Measurements from ENCODE around the gene KCTD10. TPM values are rescaled to one million over a fixed set of nuclear protein-coding genes. Genes with fewer than 3 reads are reported as not detected.

Gene KCTD10
- total RNA-seq, result 57.2 to 80.4 TPM (median 73.4 TPM) in 3 replicates
- long read RNA-seq, full-length matches to known transcripts, result 102 of 150 reads
- long read RNA-seq, partial matches to known transcripts, result 2 of 150 reads
- long read RNA-seq, other reads (novel, unspliced or antisense), result 46 of 150 reads

DNA sequence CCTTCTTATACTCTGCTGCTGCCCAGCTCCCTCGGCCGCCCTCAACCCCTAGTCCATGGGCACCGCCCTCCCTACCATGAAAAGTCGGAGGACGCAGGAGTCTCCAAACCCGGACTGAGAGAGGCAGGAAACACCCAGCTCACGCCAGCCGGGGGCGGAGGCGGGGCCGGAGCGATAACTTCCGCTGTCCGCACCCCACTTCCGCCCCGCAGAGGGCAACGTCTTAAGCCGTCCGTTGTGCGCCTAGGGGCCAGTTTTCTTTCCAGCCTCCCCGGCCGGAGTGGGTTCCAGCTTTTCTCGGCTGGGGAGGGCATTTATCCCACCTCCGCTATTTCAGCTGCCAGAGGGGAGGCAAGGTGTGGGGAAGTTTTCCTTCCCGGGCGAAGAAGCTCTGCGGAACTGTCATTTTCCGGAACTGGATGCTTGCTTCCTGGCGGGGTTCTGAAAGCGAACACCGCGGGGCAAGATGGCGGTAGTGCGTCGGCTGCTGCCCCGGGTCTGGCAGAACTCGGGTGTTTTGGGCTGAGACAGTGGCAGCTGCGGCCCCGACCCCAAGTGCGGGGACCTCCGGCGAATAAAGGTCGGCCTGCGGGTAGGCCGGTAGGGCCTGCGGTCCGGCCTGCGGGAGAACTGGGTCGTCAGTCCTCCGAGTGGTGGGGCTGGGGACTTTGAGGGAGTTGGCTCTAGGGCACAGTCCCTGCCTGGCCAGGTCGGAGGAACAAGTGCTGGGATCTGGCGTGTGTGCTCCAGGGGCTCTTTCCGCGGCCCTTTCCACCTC is at the start of gene KCTD10, which contains the start of gene UBE3B:
Gene KCTD10 (minus strand): TSS at position 116 of the 778 bp plus-strand sequence. CDS start 38 bp downstream, at position 78.
Gene UBE3B (plus strand): TSS at position 450 of the 778 bp plus-strand sequence. CDS start 5,918 bp downstream, outside the sequence.
- Mint-ChIP-seq H3K4me1 (ENCODE audit: low read depth) (peaks cover 49% of the 10 kb centered on the region), H3K36me3 (ENCODE audit: low read depth) (no peaks in the 10 kb centered on the region), H3K4me3 (ENCODE audit: unreplicated experiment) (peak within 1 kb of the TSS; percentile 89), H3K27me3 (ENCODE audit: low read depth) (no peaks in the 10 kb centered on the region), H3K9me3 (ENCODE audit: low read depth) (no peaks in the 10 kb centered on the region), H3K27ac (ENCODE audit: unreplicated experiment) (peak within 1 kb of the TSS; percentile 99)
- peak; percentile 95 for DNase-seq (ENCODE audit: low spot score)
- TF ChIP-seq, protein P1, sequence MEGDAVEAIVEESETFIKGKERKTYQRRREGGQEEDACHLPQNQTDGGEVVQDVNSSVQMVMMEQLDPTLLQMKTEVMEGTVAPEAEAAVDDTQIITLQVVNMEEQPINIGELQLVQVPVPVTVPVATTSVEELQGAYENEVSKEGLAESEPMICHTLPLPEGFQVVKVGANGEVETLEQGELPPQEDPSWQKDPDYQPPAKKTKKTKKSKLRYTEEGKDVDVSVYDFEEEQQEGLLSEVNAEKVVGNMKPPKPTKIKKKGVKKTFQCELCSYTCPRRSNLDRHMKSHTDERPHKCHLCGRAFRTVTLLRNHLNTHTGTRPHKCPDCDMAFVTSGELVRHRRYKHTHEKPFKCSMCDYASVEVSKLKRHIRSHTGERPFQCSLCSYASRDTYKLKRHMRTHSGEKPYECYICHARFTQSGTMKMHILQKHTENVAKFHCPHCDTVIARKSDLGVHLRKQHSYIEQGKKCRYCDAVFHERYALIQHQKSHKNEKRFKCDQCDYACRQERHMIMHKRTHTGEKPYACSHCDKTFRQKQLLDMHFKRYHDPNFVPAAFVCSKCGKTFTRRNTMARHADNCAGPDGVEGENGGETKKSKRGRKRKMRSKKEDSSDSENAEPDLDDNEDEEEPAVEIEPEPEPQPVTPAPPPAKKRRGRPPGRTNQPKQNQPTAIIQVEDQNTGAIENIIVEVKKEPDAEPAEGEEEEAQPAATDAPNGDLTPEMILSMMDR (IDR thresholded peaks at IDR 0.05), result peak; percentile 10

DNA sequence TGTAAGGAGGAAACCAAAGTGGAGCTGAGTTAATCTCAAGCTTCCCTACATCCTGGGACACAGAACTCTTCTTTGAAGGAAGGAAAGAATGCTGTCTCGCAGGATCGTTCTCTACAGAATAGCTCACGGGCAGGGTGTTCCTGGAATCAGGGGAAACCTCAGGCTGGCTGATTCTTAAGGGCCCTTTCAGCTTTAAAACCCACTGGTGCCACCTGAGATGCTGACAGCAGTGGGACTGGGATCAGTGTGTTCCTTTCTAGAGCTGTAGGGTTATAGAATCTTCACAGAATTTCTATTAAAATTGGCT is 48.1 kb upstream of the KCTD10 start:
- Mint-ChIP-seq H3K27ac (ENCODE audit: unreplicated experiment) (no peak overlapping the region), H3K9me3 (ENCODE audit: low read depth) (no peaks in the 10 kb centered on the region), H3K27me3 (ENCODE audit: low read depth) (no peaks in the 10 kb centered on the region), H3K4me3 (ENCODE audit: unreplicated experiment) (no peak overlapping the region), H3K4me1 (ENCODE audit: low read depth) (no peaks in the 10 kb centered on the region), H3K36me3 (ENCODE audit: low read depth) (peaks cover 31% of the 10 kb centered on the region)
- DNase-seq (ENCODE audit: low spot score), result no peak
- TF ChIP-seq, protein P1 (IDR thresholded peaks at IDR 0.05), result no peak

- no peak overlapping the region for H3K27ac Mint-ChIP-seq (ENCODE audit: unreplicated experiment)
- peaks cover 1% of the 10 kb centered on the region for H3K4me1 Mint-ChIP-seq (ENCODE audit: low read depth)
- DNase-seq (ENCODE audit: low spot score), result no peak
- H3K36me3 Mint-ChIP-seq (ENCODE audit: low read depth), result peaks cover 29% of the 10 kb centered on the region
- H3K9me3 Mint-ChIP-seq (ENCODE audit: low read depth), result no peaks in the 10 kb centered on the region
- no peaks in the 10 kb centered on the region for H3K27me3 Mint-ChIP-seq (ENCODE audit: low read depth)
- TF ChIP-seq, protein P1 (IDR thresholded peaks at IDR 0.05), result no peak
- no peak overlapping the region for H3K4me3 Mint-ChIP-seq (ENCODE audit: unreplicated experiment)
These were observed 47.6 kb upstream of the KCTD10 start for GRCh38 chr12:109524466-109525278.

GRCh38 chr12:109523504-109523903 is 46.4 kb upstream of the KCTD10 start:
- Mint-ChIP-seq H3K4me3 (ENCODE audit: unreplicated experiment) (no peak overlapping the region), H3K36me3 (ENCODE audit: low read depth) (peaks cover 28% of the 10 kb centered on the region)

More at GRCh38 chr12:109523504-109523903, 46.4 kb upstream of the KCTD10 start:
- no peaks in the 10 kb centered on the region for H3K9me3 Mint-ChIP-seq (ENCODE audit: low read depth)
- H3K4me1 Mint-ChIP-seq (ENCODE audit: low read depth), result peaks cover 13% of the 10 kb centered on the region
- H3K27me3 Mint-ChIP-seq (ENCODE audit: low read depth), result no peaks in the 10 kb centered on the region
- no peak for DNase-seq (ENCODE audit: low spot score)
- H3K27ac Mint-ChIP-seq (ENCODE audit: unreplicated experiment), result no peak overlapping the region
- TF ChIP-seq, protein P1 (IDR thresholded peaks at IDR 0.05), result no peak
